Measurements from ENCODE around the gene DBX1. TPM values are rescaled to one million over a fixed set of nuclear protein-coding genes. Genes with fewer than 3 reads are reported as not detected.

DBX1 gene
- total and polyA plus RNA-seq, 2 of the 13 experiments (the other 11 are each of a cell fraction or from before 2014, with no cell fraction given) = not detected

DNA sequence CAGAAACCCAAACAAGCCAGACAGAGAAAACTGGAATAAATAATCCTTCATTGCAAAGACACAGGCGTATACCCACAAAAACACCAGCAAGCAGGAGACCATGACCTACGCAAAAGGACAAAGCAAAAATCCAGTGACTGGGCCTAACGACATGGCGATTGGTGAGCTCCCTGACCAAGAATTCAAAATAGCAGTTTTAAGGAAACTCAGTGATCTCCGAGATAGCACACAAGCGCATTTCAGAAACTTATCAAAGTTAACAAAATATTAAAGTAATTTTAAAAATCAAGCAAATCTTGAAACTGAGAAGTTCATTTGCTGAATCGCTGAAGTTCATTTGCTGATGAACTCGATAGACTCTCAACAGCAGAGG, 27.6 kb downstream of the DBX1 start:
- Histone ChIP-seq H3K4me3 (replicated peaks in 1 of 3; ENCODE audit: insufficient read depth in 1 of 3, low read depth in 2 of 3, low read length in 3 of 3) (no peak overlapping the region), H2AFZ (ENCODE audit: low read length) (no peak overlapping the region), H3K27me3 (ENCODE audit: control insufficient read depth in 1 of 2, insufficient read depth in 2 of 2, low read length in 2 of 2) (peaks cover 0 to 19% of the 10 kb centered on the region in 2 experiments; a peak in 1 of 5 replicates), H3K9ac (ENCODE audit: insufficient read depth, low read depth, low read length) (no peak overlapping the region), H4K20me1 (ENCODE audit: insufficient read depth, low read length) (no peaks in the 10 kb centered on the region), H3K4me2 (ENCODE audit: low read depth, low read length) (peak overlapping the region; percentile 85; the same call in 1 of the 2 replicates), H3K79me2 (ENCODE audit: insufficient read depth, low read length) (no peaks in the 10 kb centered on the region), H3K27ac (ENCODE audit: extremely low read length, insufficient read depth, low read length) (no peak overlapping the region), H3K9me3 (ENCODE audit: low read length) (no peaks in the 10 kb centered on the region), H3K4me1 (ENCODE audit: insufficient read depth, low read length) (peaks cover 11% of the 10 kb centered on the region; the same call in 1 of the 2 replicates), H3K36me3 (replicated peaks in 1 of 2; ENCODE audit: control insufficient read depth in 1 of 2, insufficient read depth in 2 of 2, low read length in 2 of 2) (no peaks in the 10 kb centered on the region)
- TF ChIP-seq YEATS4 (CRISPR knock-in tag; IDR thresholded peaks at IDR 0.05; ENCODE audit: borderline replicate concordance) = 0 out of 2 replicates have a peak, but pooled peaks have one; percentile 40
- TF ChIP-seq SMAD3 (CRISPR knock-in tag; IDR thresholded peaks at IDR 0.05) = no peak
- POLR2A ChIA-PET = interaction anchor here (1.4 kb wide), 1 partner anchor 179 kb away, joined by 3 read pairs; no protein-coding TSS in a partner anchor
- ATAC-seq (no peak), DNase-seq (ENCODE audit: low spot score) (no peak), FAIRE-seq (no peak)
- in situ Hi-C loops (cut with HindIII; ENCODE audit: extremely low pct_ligation_motif_present, low pct_unique_long_range_greater_than_20kb) (loop anchor here (5.0 to 25.0 kb wide), 3 partner anchors 185 to 570 kb away; no protein-coding TSS in a partner anchor), intact Hi-C loops (cut with micrococcal nuclease; ENCODE audit: unreplicated experiment) (loop anchor here (1.0 to 5.0 kb wide), 4 partner anchors 181 to 570 kb away; no protein-coding TSS in a partner anchor)
- CTCF ChIA-PET (ENCODE audit: low intra/inter-chr PET ratio, low total read pairs) = interaction anchor here (0.9 to 2.0 kb wide), 7 partner anchors 9 to 575 kb away, joined by 3 to 12 read pairs (median 5); no protein-coding TSS in a partner anchor
- no TSS peak for BruUV-seq (replicated peaks)
- WGBS (ENCODE audit: low lambda C conversion rate) = 29% methylated on average over 8 of the region's 8 CpGs

DNA sequence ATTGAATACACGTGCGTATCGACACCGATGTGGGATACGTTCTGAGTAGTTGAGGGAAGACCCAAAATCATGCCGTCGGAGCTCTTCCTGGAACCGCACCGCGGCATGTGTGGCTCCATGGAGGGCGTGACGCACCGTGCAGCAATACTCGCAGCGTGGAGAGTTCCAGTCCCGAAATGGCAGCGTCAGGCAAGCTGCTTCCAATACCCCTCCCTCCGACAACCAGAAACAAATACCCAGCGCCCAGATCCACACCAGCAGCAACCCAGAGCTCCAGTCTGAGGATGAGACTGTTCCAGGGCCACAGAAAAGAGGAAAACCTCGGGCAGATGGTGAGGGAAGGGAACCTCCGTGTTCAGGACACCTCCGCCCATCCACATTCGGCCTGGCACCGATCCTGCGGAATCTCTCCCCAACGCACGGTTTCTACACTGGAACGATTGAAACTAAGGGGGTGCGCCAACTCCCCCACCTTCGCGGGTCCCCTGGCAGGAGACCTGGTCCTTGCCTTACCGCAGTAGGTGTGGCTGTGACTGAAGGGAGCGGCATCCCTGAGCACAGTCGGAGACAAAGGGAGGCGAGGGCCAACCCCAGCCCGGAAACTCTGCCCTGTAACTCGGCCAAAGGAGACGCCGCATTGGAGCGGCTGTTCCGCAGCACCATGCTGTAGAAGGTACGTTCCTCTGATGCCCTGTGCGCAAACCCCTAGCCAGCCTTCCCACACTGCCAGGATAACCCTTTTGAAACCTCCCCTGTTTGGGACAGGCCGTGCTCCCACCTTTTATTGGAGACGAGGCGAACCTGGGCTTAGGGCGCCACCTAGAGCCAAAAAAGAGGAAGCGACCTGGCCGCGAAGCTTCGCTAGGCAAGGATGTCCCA, 28.2 kb downstream of the DBX1 start:
- Histone ChIP-seq H3K4me1 (ENCODE audit: insufficient read depth, low read length) (peaks cover 16% of the 10 kb centered on the region; the same call in 1 of the 2 replicates), H3K9me3 (ENCODE audit: low read length) (no peaks in the 10 kb centered on the region), H3K4me2 (ENCODE audit: low read depth, low read length) (peak overlapping the region; percentile 85), H3K79me2 (ENCODE audit: insufficient read depth, low read length) (no peaks in the 10 kb centered on the region), H3K27ac (ENCODE audit: extremely low read length, insufficient read depth, low read length) (no peak overlapping the region), H3K9ac (ENCODE audit: insufficient read depth, low read depth, low read length) (no peak overlapping the region), H3K27me3 (ENCODE audit: control insufficient read depth in 1 of 2, insufficient read depth in 2 of 2, low read length in 2 of 2) (peaks cover 0 to 19% of the 10 kb centered on the region in 2 experiments; a peak in 1 of 5 replicates), H3K36me3 (replicated peaks in 1 of 2; ENCODE audit: control insufficient read depth in 1 of 2, insufficient read depth in 2 of 2, low read length in 2 of 2) (no peaks in the 10 kb centered on the region), H3K4me3 (replicated peaks in 1 of 3; ENCODE audit: insufficient read depth in 1 of 3, low read depth in 2 of 3, low read length in 3 of 3) (peak overlapping the region in 2 of 3 experiments; percentile 17 to 50; a peak in 2 of 6 replicates), H2AFZ (ENCODE audit: low read length) (peak overlapping the region; percentile 34), H4K20me1 (ENCODE audit: insufficient read depth, low read length) (no peaks in the 10 kb centered on the region)
- DNase-seq (ENCODE audit: low spot score) (peak; percentile 35), FAIRE-seq (peak; percentile 74), ATAC-seq (peak; percentile 72)
- WGBS (ENCODE audit: low lambda C conversion rate) = 61% methylated on average over 23 of the region's 51 CpGs
- intact Hi-C loops (cut with micrococcal nuclease; ENCODE audit: unreplicated experiment) = loop anchor here (1.0 to 5.0 kb wide), 4 partner anchors 181 to 570 kb away; no protein-coding TSS in a partner anchor
- no TSS peak for BruUV-seq (replicated peaks)
- POLR2A ChIA-PET = interaction anchor here (1.4 kb wide), 1 partner anchor 178 kb away, joined by 3 read pairs; no protein-coding TSS in a partner anchor
- in situ Hi-C loops (cut with HindIII; ENCODE audit: extremely low pct_ligation_motif_present, low pct_unique_long_range_greater_than_20kb) = loop anchor here (5.0 to 25.0 kb wide), 3 partner anchors 185 to 570 kb away; no protein-coding TSS in a partner anchor
- CTCF ChIA-PET (ENCODE audit: low intra/inter-chr PET ratio, low total read pairs) = interaction anchor here (0.9 to 2.0 kb wide), 8 partner anchors 8 to 574 kb away, joined by 3 to 12 read pairs (median 4); no protein-coding TSS in a partner anchor
- peak; percentile 37; the same call in 1 of the 2 replicates for TF ChIP-seq SMC3 (IDR thresholded peaks at IDR 0.05; ENCODE audit: low read length)
- no peak for TF ChIP-seq MYC (CRISPR knock-in tag; IDR thresholded peaks at IDR 0.05; ENCODE audit: borderline replicate concordance)
- TF ChIP-seq STAG1 (CRISPR knock-in tag; IDR thresholded peaks at IDR 0.05) = peak; percentile 95
- no peak for TF ChIP-seq ZNF24 (IDR thresholded peaks at IDR 0.05)
- 0 out of 2 replicates have a peak, but pooled peaks have one; percentile 43 for TF ChIP-seq SMAD9 (CRISPR knock-in tag; IDR thresholded peaks at IDR 0.05)
- TF ChIP-seq ZNF883 (CRISPR knock-in tag; IDR thresholded peaks at IDR 0.05; ENCODE audit: not compliant biosample characterization) = peak; percentile 52
- TF ChIP-seq ZBTB7B (CRISPR knock-in tag; IDR thresholded peaks at IDR 0.05) = 0 out of 2 replicates have a peak, but pooled peaks have one; percentile 38
- TF ChIP-seq ZNF274 (CRISPR knock-in tag; IDR thresholded peaks at IDR 0.05) = 0 out of 2 replicates have a peak, but pooled peaks have one; percentile 40
- peak; percentile 52; the same call in 1 of the 2 replicates for TF ChIP-seq ZNF598 (CRISPR knock-in tag; IDR thresholded peaks at IDR 0.05; ENCODE audit: borderline replicate concordance)
- TF ChIP-seq ZNF773 (CRISPR knock-in tag; IDR thresholded peaks at IDR 0.05; ENCODE audit: borderline replicate concordance) = no peak
- TF ChIP-seq KDM2A (CRISPR knock-in tag; IDR thresholded peaks at IDR 0.05; ENCODE audit: borderline replicate concordance, low read depth) = peak; percentile 28; the same call in 1 of the 2 replicates
- TF ChIP-seq REXO4 (CRISPR knock-in tag; IDR thresholded peaks at IDR 0.05; ENCODE audit: borderline replicate concordance) = no peak
- TF ChIP-seq IRF2 (CRISPR knock-in tag; IDR thresholded peaks at IDR 0.05) = no peak
- TF ChIP-seq ZNF737 (CRISPR knock-in tag; IDR thresholded peaks at IDR 0.05; ENCODE audit: borderline replicate concordance) = 0 out of 2 replicates have a peak, but pooled peaks have one; percentile 32
- 0 out of 2 replicates have a peak, but pooled peaks have one; percentile 24 for TF ChIP-seq ZNF776 (CRISPR knock-in tag; IDR thresholded peaks at IDR 0.05)
- TF ChIP-seq BHLHE40 (IDR thresholded peaks at IDR 0.05; ENCODE audit: low read length) = no peak

Measured in HepG2 (cell line).